Neuronal stem cell (in vitro differentiated cells): Measurements from ENCODE around the gene ZFYVE1.

ENCODE experiments used
- DNase-seq: peaks from one replicate; pipeline ENCODE4 v3.0.0-alpha.2; 2013; ENCODE audit warnings: low spot score
- H2AFZ ChIP-seq: one replicate; pipeline ENCODE4 v1.6.1; 2013; ENCODE audit warnings: mild to moderate bottlenecking, low read length, inconsistent platforms
- H2AK5ac ChIP-seq: 2 replicates; pipeline ENCODE4 v1.6.1; 2013; ENCODE audit warnings: low read depth, mild to moderate bottlenecking, inconsistent platforms, low read length, moderate library complexity, mixed read lengths
- H2BK120ac ChIP-seq: 2 replicates; pipeline ENCODE4 v1.6.1; 2013; ENCODE audit warnings: low read depth, mild to moderate bottlenecking, inconsistent platforms, low read length, moderate library complexity, mixed read lengths
- H2BK12ac ChIP-seq: one replicate; pipeline ENCODE4 v1.6.1; 2013; ENCODE audit warnings: low read length, inconsistent platforms
- H2BK15ac ChIP-seq: 2 replicates; pipeline ENCODE4 v1.6.1; 2013; ENCODE audit warnings: mild to moderate bottlenecking, low read length, inconsistent platforms, mixed read lengths
- H2BK5ac ChIP-seq: one replicate; pipeline ENCODE4 v1.6.1; 2013; ENCODE audit warnings: inconsistent platforms, mild to moderate bottlenecking, low read length, moderate library complexity
- H3K14ac ChIP-seq: one replicate; pipeline ENCODE4 v1.6.1; 2013; ENCODE audit warnings: low read length, inconsistent platforms
- H3K18ac ChIP-seq: 2 replicates; pipeline ENCODE4 v1.6.1; 2013; ENCODE audit warnings: low read length, inconsistent platforms
- H3K23ac ChIP-seq: 2 replicates; pipeline ENCODE4 v1.6.1; 2013; ENCODE audit warnings: low read depth, mild to moderate bottlenecking, mixed read lengths, low read length, inconsistent platforms; ENCODE audit not compliant: poor library complexity
- H3K27ac ChIP-seq: replicated peaks from 3 replicates; pipeline ENCODE4 v1.5.1; 2013; ENCODE audit warnings: low read length, inconsistent platforms
- H3K27me3 ChIP-seq, 3 experiments: 2 replicates each; pipeline ENCODE4 v1.6.1; 2013; ENCODE audit warnings: low read length in 3 of 3, mild to moderate bottlenecking in 2 of 3, inconsistent platforms in 1 of 3, low read depth in 1 of 3, mixed read lengths in 1 of 3, moderate library complexity in 1 of 3; ENCODE audit not compliant: control insufficient read depth in 3 of 3, insufficient read depth in 3 of 3
- H3K36me3 ChIP-seq, 2 donors: replicated peaks in 1 of 2; 2 replicates each; pipeline ENCODE4 v1.6.1; 2013; ENCODE audit warnings: low read length in 2 of 2; ENCODE audit not compliant: control insufficient read depth in 2 of 2, insufficient read depth in 2 of 2
- H3K4ac ChIP-seq: 2 replicates; pipeline ENCODE4 v1.6.1; 2013; ENCODE audit warnings: inconsistent platforms, mild to moderate bottlenecking, low read length, moderate library complexity
- H3K4me1 ChIP-seq, 2 donors: 1 replicate in 1 of 2; 2 replicates in 1 of 2; pipeline ENCODE4 v1.6.1; 2013; ENCODE audit warnings: low read length in 2 of 2, low read depth in 1 of 2; ENCODE audit not compliant: control insufficient read depth in 2 of 2, insufficient read depth in 1 of 2
- H3K4me2 ChIP-seq: one replicate; pipeline ENCODE4 v1.6.1; 2013; ENCODE audit warnings: mild to moderate bottlenecking, low read length, inconsistent platforms; ENCODE audit not compliant: insufficient read depth, poor library complexity, severe bottlenecking
- H3K4me3 ChIP-seq, 2 donors: 2 replicates each; pipeline ENCODE4 v1.5.1; 2013; ENCODE audit warnings: low read length in 2 of 2, mild to moderate bottlenecking in 2 of 2, inconsistent platforms in 1 of 2, moderate library complexity in 1 of 2
- H3K79me1 ChIP-seq: one replicate; pipeline ENCODE4 v1.6.1; 2013; ENCODE audit warnings: low read depth, mild to moderate bottlenecking, inconsistent platforms, low read length, moderate library complexity
- H3K9ac ChIP-seq: one replicate; pipeline ENCODE4 v1.6.1; 2013; ENCODE audit warnings: mild to moderate bottlenecking, low read depth, low read length, inconsistent platforms; ENCODE audit not compliant: poor library complexity
- H3K9me3 ChIP-seq, 2 donors: replicated peaks in 1 of 2; 2 replicates each; pipeline versions ENCODE3 to v1.6.1; 2013; ENCODE audit warnings: low read length in 2 of 2, mild to moderate bottlenecking in 2 of 2, inconsistent platforms in 1 of 2, low read depth in 1 of 2, mixed read lengths in 1 of 2, moderate library complexity in 1 of 2; ENCODE audit not compliant: control insufficient read depth in 2 of 2, insufficient read depth in 1 of 2
- H4K8ac ChIP-seq: one replicate; pipeline ENCODE4 v1.6.1; 2013; ENCODE audit warnings: low read depth, mild to moderate bottlenecking, inconsistent platforms, low read length, moderate library complexity
- H4K91ac ChIP-seq: one replicate; pipeline ENCODE4 v1.6.1; 2013; ENCODE audit warnings: low read length, low read depth, mild to moderate bottlenecking, inconsistent platforms; ENCODE audit not compliant: poor library complexity
- WGBS, 2 donors: extraction: QIAGEN DNeasy Blood & Tissue Kit; methylation state at CpG; one replicate each; pipeline ENCODE4 v1.1.7; 2013; ENCODE audit warnings: missing lambda C conversion rate in 2 of 2, mixed read lengths in 1 of 2; ENCODE audit not compliant: insufficient read length in 2 of 2, insufficient replicate concordance in 1 of 2; ENCODE audit errors: extremely low coverage in 2 of 2; 5-methylcytosine and 5-hydroxymethylcytosine counted together

Gene ZFYVE1

DNA sequence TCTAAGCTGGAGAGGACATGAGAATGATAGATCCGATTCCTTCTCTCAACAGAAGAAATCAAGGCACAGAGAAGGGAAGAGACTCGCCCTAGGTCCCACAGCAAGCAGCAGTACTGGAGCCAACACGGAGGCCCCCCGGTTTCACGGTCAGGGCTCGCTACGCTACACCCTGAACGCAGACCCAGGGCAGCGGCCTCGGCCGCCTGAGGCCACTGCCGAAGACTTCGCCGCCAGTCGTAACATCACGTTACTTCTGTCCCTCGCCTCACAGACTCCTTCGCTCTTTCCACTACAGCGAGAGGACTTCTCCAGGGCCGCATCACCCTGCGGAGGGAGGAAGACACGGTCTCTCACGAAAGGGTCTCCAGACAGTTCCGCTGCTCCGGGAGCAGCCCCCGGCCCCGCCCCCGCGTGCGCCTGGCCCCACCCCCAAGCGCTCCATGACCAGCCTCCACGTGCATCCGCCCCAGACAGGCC, 101.1 kb downstream of the ZFYVE1 start:
- Histone ChIP-seq H3K27ac (no peak overlapping the region), H3K79me1 (no peaks in the 10 kb centered on the region), H3K18ac (peak overlapping the region; percentile 68), H3K9me3 (no peaks in the 10 kb centered on the region), H4K91ac (no peak overlapping the region), H3K9ac (no peak overlapping the region), H3K4ac (no peak overlapping the region), H3K27me3 (peaks cover 0 to 6% (median 0%) of the 10 kb centered on the region in 3 experiments), H3K14ac (no peak overlapping the region), H3K4me1 (peaks cover 0 to 3% of the 10 kb centered on the region in 2 donors), H2BK120ac (no peak overlapping the region), H3K4me2 (peak overlapping the region; percentile 99), H2AK5ac (no peak overlapping the region), H2BK12ac (no peak overlapping the region), H2BK15ac (no peak overlapping the region), H3K4me3 (peak overlapping the region; percentile 80 to 95), H3K36me3 (no peaks in the 10 kb centered on the region), H4K8ac (no peak overlapping the region), H2BK5ac (no peak overlapping the region), H3K23ac (no peak overlapping the region), H2AFZ (peak overlapping the region; percentile 99)
- WGBS, 2 donors: no CpG with 5 or more reads among the region's 33 CpGs
- no peak for DNase-seq

DNA sequence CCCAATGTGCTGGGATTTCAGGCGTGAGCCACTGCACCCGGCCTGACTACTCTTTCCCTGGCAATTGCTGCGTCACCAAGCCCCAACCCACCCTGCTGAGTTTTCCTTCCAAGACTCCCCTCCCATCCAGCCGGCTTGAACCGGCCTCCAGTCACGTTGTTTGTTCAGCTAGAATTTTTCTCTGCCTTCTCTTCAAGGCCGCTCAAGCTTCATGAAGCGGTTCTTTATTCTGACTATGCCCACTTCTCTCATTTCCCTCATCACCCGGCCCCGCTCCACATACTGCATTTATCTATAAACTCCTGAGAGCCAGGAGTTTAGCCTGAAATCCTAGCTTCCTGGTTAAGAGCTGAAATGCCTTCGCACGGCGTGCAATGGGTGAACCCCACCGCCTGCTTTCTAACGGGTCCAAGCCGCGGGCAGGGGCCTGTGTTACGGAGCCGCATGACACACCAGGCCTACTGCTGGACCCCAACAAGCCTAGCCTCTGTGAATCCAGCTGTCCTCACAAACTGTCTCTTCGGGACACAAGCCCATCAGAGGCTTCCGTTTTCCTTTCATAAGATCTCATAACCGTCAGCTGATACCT, 101.6 kb downstream of the ZFYVE1 start:
- no peak overlapping the region for H2BK5ac ChIP-seq
- no peaks in the 10 kb centered on the region for H3K9me3 ChIP-seq
- no peaks in the 10 kb centered on the region for H3K79me1 ChIP-seq
- H2AFZ ChIP-seq: peak overlapping the region; percentile 99
- no peak overlapping the region for H4K8ac ChIP-seq
- peak overlapping the region; percentile 42 for H3K14ac ChIP-seq
- H3K4me3 ChIP-seq: peak overlapping the region in 1 of 2 donors; percentile 95
- no peak overlapping the region for H2AK5ac ChIP-seq
- DNase-seq: no peak
- no peak overlapping the region for H3K27ac ChIP-seq
- H2BK12ac ChIP-seq: no peak overlapping the region
- H3K9ac ChIP-seq: no peak overlapping the region
- H3K18ac ChIP-seq: no peak overlapping the region
- peak overlapping the region; percentile 99 for H3K4me2 ChIP-seq
- no peak overlapping the region for H2BK15ac ChIP-seq
- no CpG with 5 or more reads among the region's 22 CpGs for WGBS, 2 donors
- H3K23ac ChIP-seq: no peak overlapping the region
- H4K91ac ChIP-seq: no peak overlapping the region
- no peak overlapping the region for H2BK120ac ChIP-seq
- H3K27me3 ChIP-seq: peaks cover 0 to 6% (median 0%) of the 10 kb centered on the region in 3 experiments
- no peak overlapping the region for H3K4ac ChIP-seq
- H3K4me1 ChIP-seq: peaks cover 0 to 3% of the 10 kb centered on the region in 2 donors
- no peaks in the 10 kb centered on the region for H3K36me3 ChIP-seq

DNA sequence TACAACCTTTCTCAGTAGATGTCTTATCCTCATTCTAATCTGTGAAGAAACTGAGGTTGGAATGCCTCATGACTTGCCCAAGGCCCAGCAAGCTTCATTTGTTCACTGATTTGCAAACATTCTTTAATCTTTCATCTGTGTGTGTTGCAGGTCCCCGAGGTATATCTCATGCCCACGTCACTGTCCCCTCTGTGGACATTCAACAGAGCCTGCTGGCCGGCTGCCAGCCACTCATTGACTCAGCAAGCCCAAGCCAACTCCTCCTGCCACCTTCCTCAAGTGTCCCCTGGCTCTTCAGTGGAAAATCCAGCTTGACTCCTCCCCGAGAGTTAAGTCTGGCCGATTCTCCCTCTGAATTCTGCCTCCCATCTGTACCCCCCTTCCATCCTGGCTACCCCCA, 102.6 kb downstream of the ZFYVE1 start:
- Histone ChIP-seq H3K9me3 (no peaks in the 10 kb centered on the region), H2BK12ac (no peak overlapping the region), H2AK5ac (no peak overlapping the region), H3K18ac (no peak overlapping the region), H3K23ac (no peak overlapping the region), H3K4me1 (peaks cover 0 to 3% of the 10 kb centered on the region in 2 donors), H2BK5ac (no peak overlapping the region), H3K27ac (no peak overlapping the region), H3K27me3 (peaks cover 0 to 6% (median 0%) of the 10 kb centered on the region in 3 experiments), H4K8ac (no peak overlapping the region), H3K4ac (no peak overlapping the region), H2BK120ac (no peak overlapping the region), H3K36me3 (no peaks in the 10 kb centered on the region), H3K4me3 (no peak overlapping the region), H2BK15ac (no peak overlapping the region), H3K4me2 (no peak overlapping the region), H3K79me1 (no peaks in the 10 kb centered on the region), H3K9ac (no peak overlapping the region), H4K91ac (no peak overlapping the region), H2AFZ (no peak overlapping the region), H3K14ac (no peak overlapping the region)
- no CpG with 5 or more reads among the region's 5 CpGs for WGBS, 2 donors
- DNase-seq: no peak

DNA sequence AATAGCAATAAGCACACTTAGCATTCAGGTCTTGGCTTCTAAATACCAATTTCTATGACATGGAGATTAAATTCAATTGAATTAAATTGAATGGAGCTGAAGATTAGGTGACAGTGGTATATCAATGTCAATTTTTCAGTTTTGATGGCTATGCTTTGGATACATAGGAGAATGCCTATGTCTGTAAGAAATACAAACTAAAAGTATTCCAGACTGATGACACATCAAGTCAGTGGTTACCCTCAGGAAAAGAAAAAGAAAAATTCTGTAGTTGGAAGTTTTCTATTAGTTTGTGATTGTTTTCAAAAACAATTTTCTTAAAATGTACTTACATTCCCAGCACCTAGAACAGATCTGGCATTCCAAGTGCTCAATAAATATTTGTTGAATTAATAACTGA, 105.5 kb downstream of the ZFYVE1 start:
- H3K4ac ChIP-seq: no peak overlapping the region
- H3K27me3 ChIP-seq: peaks cover 0 to 13% (median 6%) of the 10 kb centered on the region in 3 experiments
- H4K91ac ChIP-seq: no peak overlapping the region
- H2BK5ac ChIP-seq: no peak overlapping the region
- no peak overlapping the region for H3K4me3 ChIP-seq
- no peak overlapping the region for H2BK120ac ChIP-seq
- no peak overlapping the region for H2AK5ac ChIP-seq
- no peak overlapping the region for H3K27ac ChIP-seq
- H3K36me3 ChIP-seq: no peaks in the 10 kb centered on the region
- no peak for DNase-seq
- H2BK15ac ChIP-seq: no peak overlapping the region
- no peak overlapping the region for H3K18ac ChIP-seq
- H2BK12ac ChIP-seq: no peak overlapping the region
- no peak overlapping the region for H4K8ac ChIP-seq
- H3K9ac ChIP-seq: no peak overlapping the region
- no peaks in the 10 kb centered on the region for H3K79me1 ChIP-seq
- H3K23ac ChIP-seq: no peak overlapping the region
- H3K4me1 ChIP-seq: no peaks in the 10 kb centered on the region
- no peak overlapping the region for H3K14ac ChIP-seq
- no peak overlapping the region for H3K4me2 ChIP-seq
- H2AFZ ChIP-seq: no peak overlapping the region
- H3K9me3 ChIP-seq: no peaks in the 10 kb centered on the region
